Measurements from ENCODE around the gene ZNRF3. TPM values are rescaled to one million over a fixed set of nuclear protein-coding genes. Genes with fewer than 3 reads are reported as not detected.

The ZNRF3 gene
- polyA plus RNA-seq, 1 of the 3 experiments (the other 2 are of a cell fraction): 4.2 TPM

GRCh38 chr22:29078036-29078868, 194.9 kb downstream of the ZNRF3 start:
- Histone ChIP-seq H3K79me2 (ENCODE audit: insufficient read depth) (no peaks in the 10 kb centered on the region), H3K27ac (ENCODE audit: low read depth in 2 of 2, low read length in 1 of 2) (no peak overlapping the region), H3K4me1 (ENCODE audit: control insufficient read depth in 1 of 2, insufficient read depth in 2 of 2, low read depth in 1 of 2, low read length in 1 of 2) (peaks cover 7 to 34% of the 10 kb centered on the region in 2 experiments; a peak in 3 of 4 replicates), H3K9ac (no peak overlapping the region), H2AFZ (ENCODE audit: low read depth) (no peak overlapping the region), H3F3A (replicated peaks; ENCODE audit: insufficient read depth) (no peaks in the 10 kb centered on the region), H3K9me3 (no peaks in the 10 kb centered on the region), H3K4me2 (no peak overlapping the region), H4K20me1 (ENCODE audit: insufficient read depth) (no peaks in the 10 kb centered on the region), H3K36me3 (replicated peaks in 1 of 2; ENCODE audit: control insufficient read depth in 1 of 2, insufficient read depth in 2 of 2, low read length in 1 of 2) (no peaks in the 10 kb centered on the region), H3K27me3 (ENCODE audit: insufficient read depth) (no peaks in the 10 kb centered on the region), H3K9me2 (no peaks in the 10 kb centered on the region), H3K4me3 (ENCODE audit: low read depth in 2 of 2, low read length in 1 of 2) (no peak overlapping the region)
- CTCF ChIA-PET: interaction anchor here (0.6 to 1.5 kb wide), 2 partner anchors 33 to 76 kb away, joined by 3 to 5 read pairs; no protein-coding TSS in a partner anchor
- POLR2A ChIA-PET: interaction anchor here (0.6 kb wide), 2 partner anchors 686 to 1654 kb away, joined by 4 read pairs; no protein-coding TSS in a partner anchor
- DNase-seq: no peak
- 97% methylated on average over 6 of the region's 6 CpGs for WGBS (ENCODE audit: low lambda C conversion rate)
- TF ChIP-seq JUND (IDR thresholded peaks at IDR 0.05) (no peak), CTCF (IDR thresholded peaks at IDR 0.05) (no peak), RAD21 (IDR thresholded peaks at IDR 0.05; ENCODE audit: low read length) (no peak), PBX3 (IDR thresholded peaks at IDR 0.05) (no peak), YY1 (IDR thresholded peaks at IDR 0.05; ENCODE audit: low read depth) (no peak), TEAD4 (IDR thresholded peaks at IDR 0.05; ENCODE audit: borderline replicate concordance, insufficient read depth) (no peak), CHD2 (IDR thresholded peaks at IDR 0.05; ENCODE audit: low read length, partially characterized antibody) (no peak), TAF1 (IDR thresholded peaks at IDR 0.05; ENCODE audit: borderline replicate concordance, low read depth, low read length) (no peak), ELF1 (IDR thresholded peaks at IDR 0.05) (no peak), USF1 (IDR thresholded peaks at IDR 0.05; ENCODE audit: borderline replicate concordance, low read depth) (no peak), FOXM1 (IDR thresholded peaks at IDR 0.05; ENCODE audit: low read depth) (no peak), GABPA (IDR thresholded peaks at IDR 0.05; ENCODE audit: low read depth) (no peak), RCOR1 (IDR thresholded peaks at IDR 0.05; ENCODE audit: low read length) (no peak), TCF12 (IDR thresholded peaks at IDR 0.05) (no peak), POLR2AphosphoS5 (IDR thresholded peaks at IDR 0.05; ENCODE audit: low read depth, low read length) (no peak)

All from SK-N-SH (cell line).